Ishikawa (cell line): ENCODE data around the gene CHN2.

Source experiments
- CEBPB ChIP-seq: IDR thresholded peaks from 2 replicates; pipeline ENCODE4 v1.6.1; 2012
- CREB1 ChIP-seq: IDR thresholded peaks from 2 replicates; pipeline ENCODE4 v1.6.1; 2012; ENCODE audit warnings: low read depth
- EGR1 ChIP-seq: IDR thresholded peaks from 2 replicates; pipeline ENCODE4 v1.6.1; 2012
- EP300 ChIP-seq: IDR thresholded peaks from 2 replicates; pipeline ENCODE4 v1.6.1; 2012; ENCODE audit warnings: borderline replicate concordance
- MAX ChIP-seq: IDR thresholded peaks from 2 replicates; pipeline ENCODE4 v1.6.1; 2012
- NFIC ChIP-seq: IDR thresholded peaks from 2 replicates; pipeline ENCODE4 v1.6.1; 2012
- REST ChIP-seq: IDR thresholded peaks from 2 replicates; pipeline ENCODE4 v1.6.1; 2012; ENCODE audit warnings: low read depth, mild to moderate bottlenecking
- TAF1 ChIP-seq: IDR thresholded peaks from 2 replicates; pipeline ENCODE4 v1.6.1; 2012; ENCODE audit warnings: low read depth, mild to moderate bottlenecking
- TCF12 ChIP-seq: IDR thresholded peaks from 2 replicates; pipeline ENCODE4 v1.6.1; 2012; ENCODE audit warnings: low read depth
- YY1 ChIP-seq: IDR thresholded peaks from 2 replicates; pipeline ENCODE4 v1.6.1; 2012; ENCODE audit warnings: low read depth

DNA sequence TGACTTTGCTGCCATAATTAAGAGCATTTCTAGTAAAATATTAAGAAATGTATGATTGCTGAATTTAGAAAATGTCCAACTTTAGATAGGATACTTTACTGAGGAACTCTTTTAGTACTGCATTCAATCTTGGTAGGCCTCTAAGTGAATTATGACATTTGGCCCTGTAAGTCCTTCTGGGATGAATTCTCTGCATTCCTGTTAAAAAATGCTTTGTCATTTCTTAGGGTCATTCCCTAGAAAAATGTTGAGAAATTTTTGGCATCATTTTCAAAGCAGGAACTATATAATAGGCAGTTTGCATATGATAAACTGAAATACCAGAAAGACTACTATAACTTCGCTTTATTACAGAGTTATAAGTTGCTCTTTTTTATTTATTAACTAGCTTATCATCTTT is 299.8 kb downstream of the CHN2 start:
- TF ChIP-seq TAF1 = no peak
- no peak for TF ChIP-seq YY1
- TF ChIP-seq REST = no peak
- TF ChIP-seq CREB1 = no peak
- no peak for TF ChIP-seq MAX
- no peak for TF ChIP-seq CEBPB
- no peak for TF ChIP-seq EP300
- no peak for TF ChIP-seq NFIC
- no peak for TF ChIP-seq EGR1
- no peak for TF ChIP-seq TCF12
